K562 (cell line): ENCODE results near the gene ELMO1. TPM values are rescaled to one million over a fixed set of nuclear protein-coding genes. Genes with fewer than 3 reads are reported as not detected.

ENCODE experiments used
- ATAC-seq: fragments of 200-7000 bp; cut with Tn5 transposase; 3 replicates; pipeline ENCODE4 v1.9.1; 2020; ENCODE audit warnings: moderate library complexity
- BruUV-seq: library from RNA; stranded (reverse); fragments of 400-500 nt; replicated peaks from 2 replicates; lab custom pipeline; 2021; lab: Mats Ljungman, UMichigan
- CTCF ChIA-PET: fragments of 300-600 bp; formaldehyde crosslinking; extraction: SDS; loops from one replicate; lab custom pipeline; 2021; ENCODE audit warnings: low intra/inter-chr PET ratio; lab: Yijun Ruan, JAX
- POLR2A ChIA-PET: fragments of 300-600, 350-650 bp; sonication (Branson Sonifier 250); formaldehyde crosslinking; extraction: SDS; loops from one replicate; lab custom pipeline; 2021; ENCODE audit warnings: antibody characterized with exemption, inconsistent platforms; lab: Yijun Ruan, JAX
- DNase-seq, 4 experiments: peaks; one replicate each; pipeline versions ENCODE4 v3.0.0 to v3.0.0-alpha.2; 2011 to 2018; ENCODE audit warnings: low spot score in 3 of 4, mixed read lengths in 3 of 4; ENCODE audit errors: extremely low read depth in 1 of 4
- FAIRE-seq: peaks from 2 replicates; lab custom pipeline; 2011; peaks lifted over from hg19 to GRCh38; lab: Jason Lieb, UNC
- H2AFZ ChIP-seq: 2 replicates; pipeline ENCODE4 v1.6.0; 2011; ENCODE audit warnings: low read depth, low read length, control low read depth, inconsistent platforms
- H3K27ac ChIP-seq: fragments of 200-600 bp; 3 replicates; pipeline ENCODE4 v1.8.0; 2011; ENCODE audit warnings: low read depth, mild to moderate bottlenecking, control low read depth, inconsistent platforms, low read length, moderate library complexity, mixed read lengths; ENCODE audit errors: extremely low read depth
- H3K27me3 ChIP-seq, 2 experiments: fragments of 300-600 bp in 1 of 2; 2 replicates in 1 of 2; 3 replicates in 1 of 2; pipeline versions ENCODE4 v1.6.0 to v1.8.0; 2011; ENCODE audit warnings: inconsistent platforms in 2 of 2, low read length in 2 of 2, mild to moderate bottlenecking in 1 of 2, mixed read lengths in 1 of 2, moderate library complexity in 1 of 2; ENCODE audit not compliant: control insufficient read depth in 2 of 2, insufficient read depth in 2 of 2
- H3K36me3 ChIP-seq: fragments of 300-600 bp; 3 replicates; pipeline ENCODE4 v1.8.0; 2011; ENCODE audit warnings: mild to moderate bottlenecking, low read length, inconsistent platforms; ENCODE audit not compliant: control insufficient read depth, insufficient read depth
- H3K4me1 ChIP-seq, 2 experiments: fragments of 200-600 bp in 1 of 2; replicated peaks in 1 of 2; 2 replicates in 1 of 2; 3 replicates in 1 of 2; pipeline versions ENCODE4 v1.5.1 to v1.8.0; 2011; ENCODE audit warnings: inconsistent platforms in 2 of 2, low read length in 2 of 2, mild to moderate bottlenecking in 1 of 2, mixed read lengths in 1 of 2, moderate library complexity in 1 of 2; ENCODE audit not compliant: control insufficient read depth in 2 of 2, insufficient read depth in 2 of 2
- H3K4me2 ChIP-seq: 2 replicates; pipeline ENCODE4 v1.6.1; 2011; ENCODE audit warnings: low read length, control low read depth, inconsistent platforms, mixed read lengths; ENCODE audit not compliant: insufficient read depth
- H3K4me3 ChIP-seq: fragments of 200-600 bp; sonication (generic), shearing (Covaris generic); 2 replicates; pipeline ENCODE4 v1.5.1; 2016; ENCODE audit warnings: control low read depth, inconsistent platforms
- H3K79me2 ChIP-seq: fragments of 200-600 bp; 3 replicates; pipeline ENCODE4 v1.8.0; 2011; ENCODE audit warnings: low read length, inconsistent platforms; ENCODE audit not compliant: control insufficient read depth, insufficient read depth
- H3K9ac ChIP-seq, 2 experiments: 2 replicates each; pipeline versions ENCODE4 v1.6.0 to v1.6.1; 2011; ENCODE audit warnings: low read depth in 2 of 2, low read length in 2 of 2, control low read depth in 1 of 2, inconsistent platforms in 1 of 2, mild to moderate bottlenecking in 1 of 2, mixed read lengths in 1 of 2; ENCODE audit not compliant: insufficient read depth in 1 of 2
- H3K9me1 ChIP-seq: one replicate; pipeline ENCODE4 v1.6.0; 2011; ENCODE audit warnings: inconsistent platforms, mild to moderate bottlenecking, low read length, moderate library complexity; ENCODE audit not compliant: control insufficient read depth, insufficient read depth
- H3K9me3 ChIP-seq: replicated peaks from 2 replicates; pipeline ENCODE4 v1.5.1; 2011; ENCODE audit warnings: low read depth, low read length, inconsistent platforms; ENCODE audit not compliant: control insufficient read depth, insufficient read depth
- H4K20me1 ChIP-seq: replicated peaks from 2 replicates; pipeline ENCODE4 v1.6.1; 2011; ENCODE audit warnings: low read length, inconsistent platforms, mixed read lengths; ENCODE audit not compliant: control insufficient read depth, insufficient read depth
- DIDO1 ChIP-seq: fragments of 450-650 bp; IDR thresholded peaks from 2 replicates; pipeline ENCODE4 v1.6.1; 2016; ENCODE audit warnings: low read depth, missing biosample characterization, missing genetic modification characterization
- FOXA3 ChIP-seq, 2 experiments: fragments of 450-650 bp in 1 of 2; sonication (generic) in 1 of 2; formaldehyde crosslinking; IDR thresholded peaks in 1 of 2; conservative IDR thresholded peaks in 1 of 2; 2 replicates each; pipeline versions ENCODE4 v1.4.0 to v1.8.0; 2020 to 2022; ENCODE audit warnings: mild to moderate bottlenecking in 2 of 2, missing genetic modification reagents in 1 of 2
- FOXJ3 ChIP-seq: sonication (generic); formaldehyde crosslinking; IDR thresholded peaks from 2 replicates; pipeline ENCODE4 v1.4.0; 2020; ENCODE audit warnings: mild to moderate bottlenecking, missing genetic modification reagents
- U2AF1 ChIP-seq: fragments of 200-400 bp; formaldehyde crosslinking; optimal IDR thresholded peaks from 2 replicates; pipeline ENCODE3; 2017; ENCODE audit warnings: mild to moderate bottlenecking, low read depth, low read length, moderate library complexity
- ZC3H11A ChIP-seq: IDR thresholded peaks from 2 replicates; pipeline ENCODE4 v1.6.1; 2012; ENCODE audit warnings: low read depth, low read length, improper control_type of control experiment
- ZNF436 ChIP-seq: fragments of 250-450, 450-650 bp; sonication (Bioruptor Pico); formaldehyde crosslinking; IDR thresholded peaks from 2 replicates; pipeline ENCODE4 v1.7.0; 2020; ENCODE audit warnings: mild to moderate bottlenecking
- WGBS: fragments of 100-300 bp; shearing (Covaris generic); methylation state at CpG from one replicate; pipeline ENCODE4 v1.1.6; 2016; ENCODE audit warnings: low coverage, mixed read lengths; ENCODE audit not compliant: insufficient coverage; ENCODE audit errors: missing lambda C conversion rate; 5-methylcytosine and 5-hydroxymethylcytosine counted together
- in situ Hi-C: fragments of 300-500 bp; cut with MboI; formaldehyde crosslinking; loops from 4 replicates; pipeline ENCODE4 v1.15.0; 2018; ENCODE audit warnings: inconsistent platforms, mixed read lengths
- intact Hi-C: fragments of 100-400 bp; cut with micrococcal nuclease; formaldehyde crosslinking; loops from 2 replicates; pipeline ENCODE4 v1.14.2; 2022
- polyA plus RNA-seq, 8 experiments: library from polyadenylated mRNA; depleted of rRNA in 4 of 8; stranded (reverse) in 5 of 8; unstranded in 3 of 8; fragments of >200 nt; fragmentation: Nextera tagmentation in 2 of 8; fragmentation: Illumina TruSeq in 1 of 8; extraction: Ambion mirVana in 2 of 8; extraction: Trizol in 1 of 8; gene quantifications; 2 replicates each; pipeline versions ENCODE4 v1.2.1 to v1.2.3, GENCODE V29; 2011 to 2014; ENCODE audit warnings: inconsistent platforms in 1 of 8, missing spikeins in 1 of 8
- total RNA-seq, 7 experiments: library from RNA; depleted of rRNA in 6 of 7; stranded (reverse); fragments of >200 nt in 6 of 7; fragmentation: Illumina TruSeq in 2 of 7; extraction: Trizol in 2 of 7; gene quantifications; 2 replicates each; pipeline versions ENCODE4 v1.2.1 to v1.2.3, GENCODE V29; 2011 to 2021; ENCODE audit warnings: low replicate concordance in 1 of 7
- TF ChIP-seq, protein P1 (sequence below): sonication (generic); formaldehyde crosslinking; IDR thresholded peaks from 2 replicates; pipeline ENCODE4 v1.8.1; 2023; ENCODE audit warnings: mild to moderate bottlenecking, missing genetic modification reagents
- TF ChIP-seq, protein P2 (sequence below): fragments of 450-650 bp; formaldehyde crosslinking; IDR thresholded peaks from 2 replicates; pipeline ENCODE4 v1.4.0; 2020; ENCODE audit warnings: mild to moderate bottlenecking, moderate library complexity

ELMO1 gene
- total and polyA plus RNA-seq, 9 of the 15 experiments (the other 6 are each of a cell fraction or from before 2014, with no cell fraction given) = 0.36 to 7.2 (median 3.6) TPM

DNA sequence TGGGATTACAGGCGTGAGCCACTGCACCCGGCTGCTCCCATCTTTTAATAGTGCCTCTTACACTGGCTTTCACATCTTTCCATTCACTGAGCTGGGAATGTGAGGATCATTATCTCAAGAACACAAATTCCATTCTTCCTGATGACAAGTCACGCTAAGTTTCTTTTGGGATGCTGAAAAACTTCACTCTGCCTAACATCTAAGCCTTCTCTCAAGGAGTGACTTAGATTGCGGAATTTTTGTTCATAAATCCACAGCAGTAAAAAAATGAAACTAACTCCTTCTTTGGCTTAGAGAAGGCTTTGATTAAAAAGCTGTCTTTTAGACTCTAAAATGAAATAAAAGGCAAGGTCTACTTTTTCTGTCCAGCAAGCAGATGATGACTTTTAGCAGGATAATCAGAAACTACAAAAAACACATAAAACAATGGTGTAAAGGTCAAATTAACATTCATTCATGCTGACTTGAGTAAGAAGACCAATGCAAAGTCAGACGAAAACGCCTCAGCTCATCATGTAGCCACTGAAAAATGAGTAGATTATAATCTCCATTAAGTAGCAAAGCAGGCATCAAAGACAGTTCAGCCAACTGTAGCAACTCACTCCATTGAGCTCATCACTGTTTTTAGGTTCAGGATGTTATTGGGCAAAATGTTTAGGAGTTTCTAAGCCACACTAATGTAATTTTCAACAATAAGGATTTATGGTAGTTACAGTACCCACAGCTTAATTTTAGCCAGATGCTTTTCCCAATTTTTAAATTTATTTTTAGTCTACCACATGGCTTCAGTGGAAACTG lies 178.8 kb downstream of the ELMO1 start:
- in situ Hi-C loops (no loop called here), intact Hi-C loops (no loop called here)
- Histone ChIP-seq H3K4me1 (no peaks in the 10 kb centered on the region), H3K79me2 (no peaks in the 10 kb centered on the region), H4K20me1 (no peaks in the 10 kb centered on the region), H3K4me3 (no peak overlapping the region), H3K27ac (no peak overlapping the region), H3K36me3 (no peaks in the 10 kb centered on the region), H3K9me3 (no peaks in the 10 kb centered on the region), H3K9me1 (no peaks in the 10 kb centered on the region), H2AFZ (peak overlapping the region; percentile 58; the same call in 1 of the 2 replicates), H3K4me2 (no peak overlapping the region), H3K9ac (no peak overlapping the region), H3K27me3 (peaks cover 0 to 6% of the 10 kb centered on the region in 2 experiments; a peak in 1 of 5 replicates)
- no peak for ATAC-seq
- TF ChIP-seq ZC3H11A (no peak), DIDO1 (tag) (no peak), FOXA3 (CRISPR knock-in tag; conservative IDR thresholded peaks at IDR 0.05 in 1 of 2, IDR thresholded peaks at IDR 0.05 in 1 of 2) (no peak), U2AF1 (no peak), FOXJ3 (CRISPR knock-in tag) (no peak), ZNF436 (CRISPR knock-in tag) (no peak)
- TF ChIP-seq, protein P1, sequence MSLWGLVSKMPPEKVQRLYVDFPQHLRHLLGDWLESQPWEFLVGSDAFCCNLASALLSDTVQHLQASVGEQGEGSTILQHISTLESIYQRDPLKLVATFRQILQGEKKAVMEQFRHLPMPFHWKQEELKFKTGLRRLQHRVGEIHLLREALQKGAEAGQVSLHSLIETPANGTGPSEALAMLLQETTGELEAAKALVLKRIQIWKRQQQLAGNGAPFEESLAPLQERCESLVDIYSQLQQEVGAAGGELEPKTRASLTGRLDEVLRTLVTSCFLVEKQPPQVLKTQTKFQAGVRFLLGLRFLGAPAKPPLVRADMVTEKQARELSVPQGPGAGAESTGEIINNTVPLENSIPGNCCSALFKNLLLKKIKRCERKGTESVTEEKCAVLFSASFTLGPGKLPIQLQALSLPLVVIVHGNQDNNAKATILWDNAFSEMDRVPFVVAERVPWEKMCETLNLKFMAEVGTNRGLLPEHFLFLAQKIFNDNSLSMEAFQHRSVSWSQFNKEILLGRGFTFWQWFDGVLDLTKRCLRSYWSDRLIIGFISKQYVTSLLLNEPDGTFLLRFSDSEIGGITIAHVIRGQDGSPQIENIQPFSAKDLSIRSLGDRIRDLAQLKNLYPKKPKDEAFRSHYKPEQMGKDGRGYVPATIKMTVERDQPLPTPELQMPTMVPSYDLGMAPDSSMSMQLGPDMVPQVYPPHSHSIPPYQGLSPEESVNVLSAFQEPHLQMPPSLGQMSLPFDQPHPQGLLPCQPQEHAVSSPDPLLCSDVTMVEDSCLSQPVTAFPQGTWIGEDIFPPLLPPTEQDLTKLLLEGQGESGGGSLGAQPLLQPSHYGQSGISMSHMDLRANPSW (CRISPR knock-in tag) = no peak
- TF ChIP-seq, protein P2, sequence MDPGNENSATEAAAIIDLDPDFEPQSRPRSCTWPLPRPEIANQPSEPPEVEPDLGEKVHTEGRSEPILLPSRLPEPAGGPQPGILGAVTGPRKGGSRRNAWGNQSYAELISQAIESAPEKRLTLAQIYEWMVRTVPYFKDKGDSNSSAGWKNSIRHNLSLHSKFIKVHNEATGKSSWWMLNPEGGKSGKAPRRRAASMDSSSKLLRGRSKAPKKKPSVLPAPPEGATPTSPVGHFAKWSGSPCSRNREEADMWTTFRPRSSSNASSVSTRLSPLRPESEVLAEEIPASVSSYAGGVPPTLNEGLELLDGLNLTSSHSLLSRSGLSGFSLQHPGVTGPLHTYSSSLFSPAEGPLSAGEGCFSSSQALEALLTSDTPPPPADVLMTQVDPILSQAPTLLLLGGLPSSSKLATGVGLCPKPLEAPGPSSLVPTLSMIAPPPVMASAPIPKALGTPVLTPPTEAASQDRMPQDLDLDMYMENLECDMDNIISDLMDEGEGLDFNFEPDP (CRISPR knock-in tag) = no peak
- BruUV-seq = no TSS peak
- no peak for FAIRE-seq
- ChIA-PET POLR2A (interaction anchor here (0.8 kb wide), 1 partner anchor 22 kb away, joined by 3 read pairs; no protein-coding TSS in a partner anchor), CTCF (no interaction called here)
- WGBS = 9% methylated on average over 5 of the region's 6 CpGs
- DNase-seq = no peak
